GM18499 (cell line): ENCODE data around the gene RRBP1.

Source experiments
- ATAC-seq: cut with Tn5 transposase; IDR thresholded peaks from one replicate; pipeline ENCODE4 v1.9.1; 2021; ENCODE audit warnings: moderate number of reproducible peaks; ENCODE audit not compliant: insufficient read depth, unreplicated experiment

The RRBP1 gene

GRCh38 chr20:17683218-17684076, 1.4 kb upstream of the RRBP1 start:
- no peak for ATAC-seq

- ATAC-seq, result no peak
These were observed 802 bp upstream of the RRBP1 start for GRCh38 chr20:17682889-17683198.

GRCh38 chr20:17681726-17682102, 328 bp downstream of the RRBP1 start:
- no peak for ATAC-seq

GRCh38 chr20:17680836-17681725, 961 bp downstream of the RRBP1 start:
- no peak for ATAC-seq

GRCh38 chr20:17679941-17680835, 1.9 kb downstream of the RRBP1 start:
- no peak for ATAC-seq

GRCh38 chr20:17678886-17679285, 3.2 kb downstream of the RRBP1 start:
- ATAC-seq, result no peak

GRCh38 chr20:17678295-17678694, 3.7 kb downstream of the RRBP1 start:
- no peak for ATAC-seq

- ATAC-seq, result no peak
These were observed 5.1 kb downstream of the RRBP1 start for GRCh38 chr20:17676942-17677341.

- no peak for ATAC-seq
These were observed 5.7 kb downstream of the RRBP1 start for GRCh38 chr20:17676378-17676759.

GRCh38 chr20:17675519-17676377, 6.3 kb downstream of the RRBP1 start:
- no peak for ATAC-seq

GRCh38 chr20:17674722-17675518, 7.1 kb downstream of the RRBP1 start:
- no peak for ATAC-seq

GRCh38 chr20:17673084-17673483, 9.0 kb downstream of the RRBP1 start:
- ATAC-seq, result no peak

GRCh38 chr20:17671565-17671964, 10.5 kb downstream of the RRBP1 start:
- ATAC-seq, result no peak

- ATAC-seq, result no peak
These were observed 11.0 kb downstream of the RRBP1 start for GRCh38 chr20:17671011-17671410.

- no peak for ATAC-seq
These were observed 12.6 kb downstream of the RRBP1 start for GRCh38 chr20:17669306-17669931.

- no peak for ATAC-seq
These were observed 13.6 kb downstream of the RRBP1 start for GRCh38 chr20:17668432-17668831.

GRCh38 chr20:17667445-17667844, 14.6 kb downstream of the RRBP1 start:
- no peak for ATAC-seq

GRCh38 chr20:17666481-17666880, 15.6 kb downstream of the RRBP1 start:
- ATAC-seq, result no peak
